ELF-1 (cell line): ENCODE results near the gene DCN.

Source experiments
- DNase-seq: peaks from one replicate; pipeline ENCODE4 v3.0.0-alpha.2; 2016; ENCODE audit warnings: low read depth, low spot score

DCN gene

GRCh38 chr12:91138337-91138920 is 44.2 kb downstream of the DCN start:
- DNase-seq: peak; percentile 83

- DNase-seq: no peak
Measured at GRCh38 chr12:91133871-91134270, 48.7 kb downstream of the DCN start.

GRCh38 chr12:91129662-91130362 is 52.8 kb downstream of the DCN start:
- DNase-seq: no peak

GRCh38 chr12:91127751-91128150 is 54.9 kb downstream of the DCN start:
- no peak for DNase-seq

GRCh38 chr12:91127306-91127705 is 55.3 kb downstream of the DCN start:
- DNase-seq: no peak

- DNase-seq: no peak
Measured at GRCh38 chr12:91126516-91126915, 56.1 kb downstream of the DCN start.

- DNase-seq: no peak
Measured at GRCh38 chr12:91123236-91123916, 59.2 kb downstream of the DCN start.

- no peak for DNase-seq
Measured at GRCh38 chr12:91120781-91121180, 61.8 kb downstream of the DCN start.

- DNase-seq: no peak
Measured at GRCh38 chr12:91119089-91119488, 63.5 kb downstream of the DCN start.

GRCh38 chr12:91113621-91114020 is 69.0 kb downstream of the DCN start:
- no peak for DNase-seq

GRCh38 chr12:91111366-91112325 is 71.0 kb downstream of the DCN start, which contains the start of gene LUM:
Gene LUM (minus strand): TSS chr12:91111494. CDS start chr12:91108979, 2,515 bp downstream.
- DNase-seq: peak; percentile 67

GRCh38 chr12:91110311-91110924 is 72.2 kb downstream of the DCN start:
- DNase-seq: no peak

- DNase-seq: no peak
Measured at GRCh38 chr12:91109581-91110310, 72.9 kb downstream of the DCN start.

- peak; percentile 92 for DNase-seq
Measured at GRCh38 chr12:91109148-91109564, 73.5 kb downstream of the DCN start.

- no peak for DNase-seq
Measured at GRCh38 chr12:91108196-91108755, 74.3 kb downstream of the DCN start.

- DNase-seq: no peak
Measured at GRCh38 chr12:91106283-91106682, 76.3 kb downstream of the DCN start.

- no peak for DNase-seq
Measured at GRCh38 chr12:91105807-91106206, 76.8 kb downstream of the DCN start.

- DNase-seq: no peak
Measured at GRCh38 chr12:91104812-91105466, 77.7 kb downstream of the DCN start.

- no peak for DNase-seq
Measured at GRCh38 chr12:91103624-91104023, 79.0 kb downstream of the DCN start.

GRCh38 chr12:91103101-91103500 is 79.5 kb downstream of the DCN start:
- no peak for DNase-seq
